HK-2 (cell line): ENCODE measurements around the gene SPATA20.

Source experiments
- DNase-seq: peaks from one replicate; pipeline ENCODE4 v3.0.0-alpha.2; 2018; ENCODE audit not compliant: unreplicated experiment

Gene SPATA20

GRCh38 chr17:50577451-50577954 lies 30.5 kb downstream of the SPATA20 start:
- no peak for DNase-seq

GRCh38 chr17:50578173-50578572 lies 31.2 kb downstream of the SPATA20 start:
- no peak for DNase-seq

GRCh38 chr17:50579399-50579798 lies 32.4 kb downstream of the SPATA20 start:
- DNase-seq, result no peak

- DNase-seq, result no peak
Measured at GRCh38 chr17:50580646-50581045, 33.7 kb downstream of the SPATA20 start.

GRCh38 chr17:50581316-50581715 lies 34.3 kb downstream of the SPATA20 start:
- DNase-seq, result no peak

- DNase-seq, result no peak
Measured at GRCh38 chr17:50582741-50583140, 35.8 kb downstream of the SPATA20 start.

GRCh38 chr17:50583641-50584040 lies 36.7 kb downstream of the SPATA20 start:
- DNase-seq, result no peak

- DNase-seq, result no peak
Measured at GRCh38 chr17:50584116-50584515, 37.1 kb downstream of the SPATA20 start.

- no peak for DNase-seq
Measured at GRCh38 chr17:50584749-50585148, 37.8 kb downstream of the SPATA20 start.

- DNase-seq, result no peak
Measured at GRCh38 chr17:50585346-50585745, 38.4 kb downstream of the SPATA20 start.

GRCh38 chr17:50585891-50586290 lies 38.9 kb downstream of the SPATA20 start:
- no peak for DNase-seq

GRCh38 chr17:50586421-50587247 lies 39.7 kb downstream of the SPATA20 start:
- no peak for DNase-seq

- DNase-seq, result no peak
Measured at GRCh38 chr17:50587571-50587970, 40.6 kb downstream of the SPATA20 start.

GRCh38 chr17:50588391-50589049 lies 41.5 kb downstream of the SPATA20 start:
- DNase-seq, result no peak

GRCh38 chr17:50589095-50589705 lies 42.2 kb downstream of the SPATA20 start:
- DNase-seq, result peak; percentile 26

GRCh38 chr17:50590946-50591737 lies 44.2 kb downstream of the SPATA20 start:
- no peak for DNase-seq

- no peak for DNase-seq
Measured at GRCh38 chr17:50593321-50593720, 46.3 kb downstream of the SPATA20 start.

- no peak for DNase-seq
Measured at GRCh38 chr17:50594128-50594823, 47.3 kb downstream of the SPATA20 start.

GRCh38 chr17:50594892-50595291 lies 47.9 kb downstream of the SPATA20 start:
- no peak for DNase-seq

- no peak for DNase-seq
Measured at GRCh38 chr17:50596191-50597037, 49.4 kb downstream of the SPATA20 start.
